T-helper 1 cell treated with Interleukin-12 subunit alpha and Interleukin-12 subunit beta and Interleukin-4 antibody, amounts not matched to agents 30 ng/mL and 1 ng/mL, for 36 hours (primary cell): Measurements from ENCODE around the gene ANGPTL7. TPM values are rescaled to one million over a fixed set of nuclear protein-coding genes. Genes with fewer than 3 reads are reported as not detected.
"Not testable (repeated sequence)": the region's sequence is repeated elsewhere in the genome, so short reads cannot be mapped to it uniquely, and the experiment has no call there.

Source experiments
- intact Hi-C: fragments of 100-400 bp; cut with micrococcal nuclease; formaldehyde crosslinking; loops from one replicate; pipeline ENCODE4 v1.15.1; 2024
- total RNA-seq: library from RNA; stranded (reverse); gene quantifications from 2 replicates; pipeline ENCODE4 v1.2.3, GENCODE V29; 2022

Gene ANGPTL7
- total RNA-seq, 1 donor from 2014 or later = not detected

DNA sequence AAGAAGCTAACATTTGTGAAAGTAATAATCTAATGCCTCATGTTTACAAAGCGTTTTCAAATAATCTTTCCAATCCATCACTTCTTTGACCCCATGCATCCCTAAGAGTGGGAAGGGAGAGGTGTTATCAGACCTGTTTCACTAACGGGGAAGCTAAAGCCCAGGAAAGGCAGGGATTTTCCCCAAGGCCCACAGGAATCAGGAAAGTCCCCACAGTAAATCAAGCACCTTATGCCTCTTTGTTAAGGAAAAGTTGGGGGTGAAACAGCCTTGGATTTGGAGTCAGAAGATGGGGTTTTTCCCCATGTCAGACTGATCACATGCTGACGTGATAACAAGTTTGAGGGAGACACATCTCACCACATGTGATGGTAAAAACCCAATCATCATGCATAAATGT, 20.0 kb upstream of the ANGPTL7 start:
- intact Hi-C loops = no loop called here

DNA sequence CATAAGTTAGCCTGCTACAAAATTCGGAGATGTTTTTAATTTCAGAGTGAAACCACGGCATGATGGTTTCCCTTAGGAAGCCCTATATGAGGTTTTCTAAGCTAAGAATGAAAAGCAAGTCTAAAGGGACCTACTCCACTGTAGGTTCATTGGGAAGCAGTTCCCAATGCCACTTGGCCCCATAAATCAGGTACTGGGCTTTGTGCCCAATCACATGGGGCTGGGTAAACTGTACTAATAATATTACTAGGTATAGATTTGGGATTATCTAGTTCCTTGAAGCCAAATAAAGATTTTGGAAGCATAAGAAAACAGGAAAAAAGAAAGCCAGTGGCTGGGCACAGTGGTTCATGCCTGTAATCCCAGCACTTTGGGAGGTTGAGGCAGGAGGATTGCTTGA, 19.1 kb upstream of the ANGPTL7 start:
- intact Hi-C loops = no loop called here

DNA sequence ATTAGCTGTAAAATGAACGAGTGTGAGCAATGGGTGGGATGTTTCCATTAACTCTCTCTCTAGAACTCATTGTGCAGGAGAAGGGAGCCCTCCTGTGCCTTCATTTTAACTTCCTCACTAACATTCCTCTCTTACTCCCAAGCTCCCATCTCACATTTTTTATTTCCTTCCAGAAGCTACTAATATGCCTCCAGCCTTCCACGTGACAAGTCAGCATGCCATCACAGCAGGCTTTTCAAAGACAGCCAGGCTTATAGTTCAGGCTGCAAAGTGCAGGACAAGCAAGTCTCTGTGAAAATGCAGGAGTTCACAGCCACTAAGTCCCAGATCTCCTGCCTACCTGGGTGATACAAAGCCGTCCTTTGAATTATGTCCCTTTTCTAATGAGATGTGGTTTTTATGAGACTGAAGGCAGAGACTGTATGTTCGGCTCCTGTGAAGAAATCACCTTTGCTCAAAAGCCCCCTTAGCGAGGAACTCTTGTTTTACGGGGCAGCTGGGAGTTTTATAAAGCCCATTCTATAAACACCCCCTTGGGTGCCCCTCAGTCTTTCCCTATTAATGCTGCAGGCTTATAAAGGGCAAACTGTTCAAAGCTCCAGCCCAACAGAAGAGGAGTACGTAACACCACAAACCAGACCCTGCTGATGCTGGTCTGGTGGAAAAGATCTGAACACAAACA, 14.8 kb upstream of the ANGPTL7 start:
- intact Hi-C loops = no loop called here

DNA sequence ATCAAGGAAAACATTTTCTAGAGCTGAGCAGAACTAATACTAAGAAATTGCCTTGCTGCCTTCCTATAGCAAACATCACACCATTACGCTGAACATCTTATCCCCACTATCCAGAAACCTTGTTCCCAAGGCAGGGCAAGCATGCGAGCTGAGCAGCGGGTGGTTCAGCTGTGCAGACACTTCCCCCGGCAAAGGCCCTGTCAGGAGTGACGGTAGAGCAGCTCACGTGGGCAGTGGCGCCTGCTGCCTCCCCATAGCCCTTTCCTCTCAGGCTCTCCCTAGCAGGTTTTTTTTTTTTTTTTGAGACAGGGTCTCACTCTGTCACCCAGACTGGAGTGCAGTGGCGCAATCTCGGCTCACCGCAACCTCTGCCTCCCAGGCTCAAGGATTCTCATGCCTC, 13.7 kb upstream of the ANGPTL7 start:
- intact Hi-C loops = no loop called here

DNA sequence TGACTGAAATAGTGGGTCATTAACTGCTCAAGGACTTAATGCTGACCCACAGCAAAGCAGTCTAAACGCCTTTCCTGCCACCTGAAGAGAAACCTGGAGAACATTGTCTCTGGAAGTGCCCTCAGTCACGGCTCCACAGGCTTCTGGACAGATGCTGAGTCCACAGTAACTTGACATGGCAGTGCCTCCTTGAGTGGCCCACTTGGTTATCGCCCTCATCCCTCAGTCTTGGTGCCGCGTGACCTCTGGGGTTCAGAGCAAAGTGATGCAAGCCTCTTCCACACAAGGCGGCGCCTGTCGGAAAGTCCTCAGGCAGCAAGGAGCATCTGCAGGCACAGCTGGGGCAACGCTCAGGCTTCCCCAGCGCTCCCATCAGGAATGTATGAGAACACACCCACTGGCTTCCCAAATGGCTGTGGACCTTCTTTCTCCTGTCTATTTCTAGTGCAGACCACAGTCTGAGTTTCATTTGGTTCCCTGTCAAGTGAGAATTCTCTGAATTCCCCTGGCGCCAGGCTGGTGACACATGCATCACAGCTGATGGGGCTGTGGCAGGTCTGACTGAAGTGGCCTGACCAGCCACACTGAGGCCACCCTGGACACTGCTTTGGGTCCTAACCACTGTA, 13.0 kb upstream of the ANGPTL7 start:
- intact Hi-C loops = no loop called here

DNA sequence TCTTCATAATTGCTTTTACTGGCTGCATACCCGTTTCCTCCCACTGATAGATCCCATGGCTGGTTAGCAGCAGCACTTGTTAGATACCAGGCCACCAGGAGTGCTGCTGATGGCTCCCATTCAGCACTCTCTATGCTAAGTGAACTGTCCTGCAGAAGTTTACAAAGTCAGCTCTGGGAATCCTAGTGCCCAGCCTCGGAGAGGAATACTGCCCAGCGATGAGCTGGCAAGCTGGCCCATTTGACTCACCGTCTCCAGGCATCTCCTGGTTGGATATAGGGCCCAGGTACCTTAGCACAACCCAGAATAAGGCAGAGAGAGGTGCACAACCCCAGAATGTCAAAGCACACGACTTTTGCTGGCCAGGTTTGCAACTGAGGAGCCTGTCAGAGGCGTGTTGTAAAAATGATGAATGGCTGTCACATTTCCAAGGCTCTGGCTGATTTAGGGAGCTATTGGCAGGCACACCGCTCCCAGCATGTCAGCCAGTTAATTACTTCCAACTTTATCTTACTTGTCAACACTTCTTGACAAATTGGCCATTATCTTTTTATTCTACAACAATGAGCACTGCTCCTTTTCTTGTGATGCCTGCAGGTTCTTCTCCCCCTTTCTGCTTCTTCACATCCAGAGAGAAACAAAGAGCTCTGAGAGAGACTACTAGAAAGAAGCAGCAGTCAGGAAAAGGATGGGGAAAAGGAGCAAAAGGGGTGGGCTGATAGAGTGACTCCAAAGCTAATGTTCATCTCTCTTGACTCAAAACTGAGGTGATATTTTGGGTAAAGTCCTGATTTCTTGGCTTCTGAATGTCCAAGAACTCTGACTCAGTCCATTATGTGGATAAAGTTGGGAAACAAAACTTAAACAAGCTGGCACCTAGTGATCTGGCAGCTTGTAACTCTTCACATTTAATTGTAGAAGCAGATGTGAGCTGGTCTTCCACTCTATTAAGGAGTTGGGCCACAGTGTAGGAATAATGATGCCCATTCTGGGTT, 10.8 kb upstream of the ANGPTL7 start:
- intact Hi-C loops = no loop called here

DNA sequence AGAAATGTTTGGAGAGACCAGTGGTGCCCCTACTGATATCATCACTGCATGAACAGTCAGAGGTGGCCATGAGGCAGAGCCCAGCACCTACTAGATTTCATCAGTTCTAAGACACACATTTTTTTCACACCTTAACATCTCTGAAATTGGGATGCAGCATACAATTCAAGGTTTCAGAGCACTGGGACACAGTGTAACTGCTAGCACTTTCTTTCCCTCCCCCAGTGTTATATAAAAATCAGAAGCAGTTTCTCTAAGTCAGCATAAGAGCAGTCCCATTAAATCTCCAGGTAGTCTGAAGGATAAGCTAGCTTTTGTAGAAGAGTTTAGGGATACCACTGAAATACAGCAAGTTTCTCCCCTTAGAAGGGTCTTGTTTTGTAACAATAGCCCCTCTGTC, 10.0 kb upstream of the ANGPTL7 start:
- intact Hi-C loops = no loop called here

DNA sequence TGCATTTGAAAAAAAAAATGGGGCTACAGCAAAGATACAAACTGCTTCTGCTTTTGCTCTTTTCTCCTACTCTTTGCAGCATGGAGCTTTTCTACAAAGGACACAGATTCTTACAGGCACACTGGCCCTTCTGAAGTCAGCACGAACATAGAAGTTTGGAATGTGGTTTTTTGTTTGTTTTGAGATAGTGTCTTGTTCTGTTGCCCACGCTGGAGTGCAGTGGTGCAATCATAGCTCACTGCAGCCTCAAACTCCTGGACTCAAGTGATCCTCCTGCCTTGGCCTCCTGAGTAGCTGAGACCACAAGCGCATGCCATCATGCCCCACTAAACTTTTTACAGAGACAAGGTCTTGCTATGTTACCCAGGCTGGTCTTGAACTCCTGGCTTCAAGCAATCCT, 9.4 kb upstream of the ANGPTL7 start:
- intact Hi-C loops = not testable (repeated sequence)

DNA sequence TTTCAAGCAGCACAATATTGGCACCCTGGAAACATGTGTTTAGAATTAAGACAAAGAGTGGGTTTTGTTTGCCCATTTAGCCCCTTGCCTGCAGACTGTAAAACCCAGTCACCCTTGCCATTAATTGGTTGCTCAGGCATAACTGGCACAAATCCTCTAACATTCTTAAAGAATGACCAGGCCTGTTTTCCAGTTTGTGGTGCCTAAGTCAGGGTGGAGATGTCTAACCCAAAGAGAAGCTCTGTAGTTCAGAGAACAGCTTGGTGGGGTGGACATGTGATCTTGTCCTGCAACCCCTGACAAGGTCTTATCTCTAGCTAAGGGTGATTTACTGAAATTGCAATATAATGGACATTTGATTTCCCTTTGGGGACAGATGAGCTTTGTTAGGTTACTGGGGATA, 8.8 kb upstream of the ANGPTL7 start:
- intact Hi-C loops = no loop called here

DNA sequence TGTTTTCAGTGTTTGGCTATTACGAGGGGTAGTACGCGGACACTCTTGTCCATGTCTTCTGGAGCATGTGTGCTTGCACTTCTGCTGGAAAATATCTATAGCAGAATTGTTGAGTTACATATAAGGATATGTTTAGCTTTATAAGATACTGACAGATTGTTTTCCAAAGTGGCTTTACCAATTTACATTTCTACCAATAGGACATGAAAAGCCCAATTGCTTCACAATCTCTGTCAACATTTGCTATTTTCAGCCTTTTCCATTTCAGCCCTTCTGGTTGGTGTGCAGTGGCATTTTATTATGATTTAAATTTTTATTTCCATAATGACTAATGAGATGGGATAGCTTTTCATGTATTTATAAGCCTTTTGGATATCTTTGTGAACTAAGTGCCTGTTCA, 6.3 kb upstream of the ANGPTL7 start:
- intact Hi-C loops = no loop called here

DNA sequence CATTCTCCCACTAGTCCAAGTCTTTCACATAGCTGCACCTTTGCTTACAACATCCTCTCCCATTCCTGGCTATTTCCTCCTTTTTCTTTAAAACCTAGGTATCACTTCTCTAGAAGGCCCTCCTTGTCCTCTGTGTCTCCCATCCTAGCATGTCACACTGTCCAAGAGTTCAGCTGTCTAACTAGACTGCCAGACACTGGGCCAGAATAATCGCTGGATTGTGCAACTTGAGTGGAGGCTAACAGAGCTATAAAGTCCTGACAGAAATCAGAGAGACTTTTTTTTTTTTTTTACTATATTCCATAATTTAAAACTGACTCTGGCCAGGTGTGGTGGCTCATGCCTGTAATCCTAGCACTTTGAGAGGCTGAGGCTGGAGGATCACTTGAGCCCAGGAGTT, 4.2 kb upstream of the ANGPTL7 start:
- intact Hi-C loops = no loop called here

DNA sequence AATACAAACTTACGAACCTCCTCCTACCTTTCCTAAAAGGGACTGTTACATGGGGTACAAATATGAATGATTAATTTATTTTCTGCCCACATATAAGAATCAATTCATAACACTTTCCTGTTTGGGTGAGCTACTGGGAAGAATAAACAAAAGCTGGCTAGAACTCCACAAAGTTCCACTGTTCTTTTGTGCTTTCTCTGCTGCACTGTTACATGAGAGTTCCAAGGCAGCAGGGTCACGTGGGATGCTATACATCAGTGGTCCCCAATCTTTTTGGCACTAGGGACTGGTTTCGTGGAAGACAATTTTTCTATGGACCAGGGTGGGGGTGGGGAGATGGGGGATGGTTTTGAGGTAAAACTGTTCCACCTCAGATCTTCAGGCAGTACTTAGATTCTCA, 2.2 kb upstream of the ANGPTL7 start:
- intact Hi-C loops = no loop called here

DNA sequence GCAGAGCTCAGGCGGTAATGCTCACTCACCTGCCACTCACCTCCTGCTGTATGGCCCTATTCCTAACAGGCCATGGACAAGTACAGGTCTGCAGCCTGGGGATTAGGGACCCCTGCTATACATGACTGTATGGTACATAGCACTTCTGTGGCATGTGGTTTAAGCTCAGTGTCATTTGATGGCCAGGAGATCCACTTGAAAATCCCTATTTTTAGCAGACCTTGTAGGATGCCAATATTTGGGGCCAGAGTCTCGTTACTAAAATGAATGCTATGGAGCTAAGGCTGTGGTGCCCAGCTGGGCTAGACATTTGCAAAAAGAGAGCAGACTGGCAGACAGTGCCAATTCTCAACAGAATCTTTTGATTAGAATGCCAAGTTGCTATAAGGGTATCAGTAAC, 1.7 kb upstream of the ANGPTL7 start:
- intact Hi-C loops = no loop called here

DNA sequence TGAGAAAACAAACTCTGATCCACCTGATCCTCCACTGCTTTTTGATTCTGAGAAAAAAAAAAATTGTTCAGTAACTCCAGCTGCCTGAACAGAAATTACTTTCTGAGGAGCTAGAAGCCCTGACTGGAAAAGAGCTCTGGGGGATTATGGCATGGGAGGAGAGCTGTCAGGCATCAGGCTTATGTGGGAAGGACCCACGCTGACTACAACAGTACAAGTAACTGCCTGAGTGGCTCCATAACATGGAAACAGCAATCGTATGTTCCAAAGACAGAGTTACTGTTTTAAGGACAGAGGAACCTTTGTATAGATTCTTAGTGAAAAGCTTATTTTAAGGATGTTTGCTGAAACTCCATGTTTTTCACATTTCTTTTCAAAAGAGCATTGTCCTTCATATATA, 1.2 kb upstream of the ANGPTL7 start:
- intact Hi-C loops = no loop called here

DNA sequence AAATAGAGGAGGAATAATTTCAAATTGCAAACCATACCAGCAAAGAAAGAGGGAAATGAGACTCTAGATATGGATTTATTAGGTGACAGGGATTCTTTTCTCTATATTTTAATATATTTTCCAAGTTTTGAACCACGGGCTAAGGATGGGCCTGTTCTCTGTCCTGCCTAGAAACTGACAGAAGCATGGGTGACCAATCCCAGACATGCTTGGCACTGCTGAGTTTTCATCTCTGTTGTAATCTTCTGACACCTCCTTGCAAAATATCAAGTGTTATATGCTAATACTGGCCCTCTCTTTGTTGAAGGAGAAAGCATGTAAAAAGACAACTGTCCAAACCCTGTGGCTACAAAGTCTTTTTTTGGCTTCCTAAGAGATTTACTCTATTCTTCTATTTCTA, 774 bp upstream of the ANGPTL7 start:
- intact Hi-C loops = no loop called here

DNA sequence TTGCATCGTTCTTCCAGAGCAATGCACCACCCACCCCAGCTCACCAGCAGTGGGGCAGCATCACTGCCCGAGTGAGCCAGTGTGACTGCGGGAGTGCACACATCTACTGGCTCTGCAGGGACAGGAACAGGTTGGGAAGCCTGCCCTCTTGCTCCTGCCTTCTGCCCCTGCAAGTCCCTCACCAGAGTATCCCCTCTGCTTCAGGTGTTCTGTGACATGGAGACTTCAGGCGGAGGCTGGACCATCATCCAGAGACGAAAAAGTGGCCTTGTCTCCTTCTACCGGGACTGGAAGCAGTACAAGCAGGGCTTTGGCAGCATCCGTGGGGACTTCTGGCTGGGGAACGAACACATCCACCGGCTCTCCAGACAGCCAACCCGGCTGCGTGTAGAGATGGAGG, 4.2 kb downstream of the ANGPTL7 start:
- intact Hi-C loops = no loop called here

DNA sequence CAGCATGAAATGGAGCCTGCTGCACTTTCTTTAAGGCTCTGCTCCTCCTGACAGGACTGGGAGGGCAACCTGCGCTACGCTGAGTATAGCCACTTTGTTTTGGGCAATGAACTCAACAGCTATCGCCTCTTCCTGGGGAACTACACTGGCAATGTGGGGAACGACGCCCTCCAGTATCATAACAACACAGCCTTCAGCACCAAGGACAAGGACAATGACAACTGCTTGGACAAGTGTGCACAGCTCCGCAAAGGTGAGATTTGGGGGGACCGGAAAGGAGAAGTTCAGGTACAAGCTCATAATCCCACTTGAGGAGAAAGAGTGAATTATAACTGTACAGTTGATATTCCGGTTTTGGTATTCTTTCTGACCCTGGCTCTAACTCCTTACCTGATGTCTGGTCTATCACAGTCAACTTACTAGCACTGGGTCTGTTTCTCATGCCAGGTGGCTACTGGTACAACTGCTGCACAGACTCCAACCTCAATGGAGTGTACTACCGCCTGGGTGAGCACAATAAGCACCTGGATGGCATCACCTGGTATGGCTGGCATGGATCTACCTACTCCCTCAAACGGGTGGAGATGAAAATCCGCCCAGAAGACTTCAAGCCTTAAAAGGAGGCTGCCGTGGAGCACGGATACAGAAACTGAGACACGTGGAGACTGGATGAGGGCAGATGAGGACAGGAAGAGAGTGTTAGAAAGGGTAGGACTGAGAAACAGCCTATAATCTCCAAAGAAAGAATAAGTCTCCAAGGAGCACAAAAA, 5.4 kb downstream of the ANGPTL7 start:
- intact Hi-C loops = no loop called here

DNA sequence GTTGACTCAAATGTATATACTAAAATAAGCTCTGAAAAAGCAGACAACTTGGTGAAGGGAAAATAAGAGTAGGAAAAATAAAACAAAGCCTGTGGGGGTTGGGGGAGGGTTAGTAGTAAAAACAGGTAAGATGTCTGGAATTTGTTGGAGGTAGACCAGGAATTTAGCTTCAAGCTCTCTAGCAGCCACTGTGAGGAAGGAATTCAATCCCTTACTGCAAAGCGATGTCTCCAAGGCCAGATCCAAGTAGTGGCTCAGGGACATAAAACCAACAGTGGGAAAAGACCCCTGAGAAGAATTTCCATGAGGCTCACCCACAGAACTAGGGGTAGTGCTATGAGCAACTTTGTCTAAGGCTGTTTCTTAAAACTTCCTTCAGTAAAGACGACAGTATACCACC, 7.8 kb downstream of the ANGPTL7 start:
- intact Hi-C loops = no loop called here

DNA sequence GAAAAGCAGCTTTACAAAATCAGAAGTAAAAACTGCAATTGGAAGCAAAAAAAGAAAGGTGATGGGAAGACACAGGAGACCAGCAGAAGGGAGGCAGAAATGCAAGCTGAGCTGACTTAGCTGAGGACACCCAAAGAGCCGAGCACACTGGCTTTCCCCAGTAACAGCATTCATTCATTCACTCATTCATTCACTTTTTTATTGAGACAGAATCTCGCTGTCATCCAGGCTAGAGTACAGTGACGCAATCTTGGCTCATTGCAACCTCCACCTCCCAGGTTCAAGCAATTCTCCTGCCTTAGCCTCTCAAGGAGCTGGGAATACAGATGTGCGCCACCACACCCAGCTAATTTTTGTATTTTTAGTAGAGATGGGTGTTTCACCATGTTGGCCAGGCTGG, 8.2 kb downstream of the ANGPTL7 start:
- intact Hi-C loops = no loop called here

DNA sequence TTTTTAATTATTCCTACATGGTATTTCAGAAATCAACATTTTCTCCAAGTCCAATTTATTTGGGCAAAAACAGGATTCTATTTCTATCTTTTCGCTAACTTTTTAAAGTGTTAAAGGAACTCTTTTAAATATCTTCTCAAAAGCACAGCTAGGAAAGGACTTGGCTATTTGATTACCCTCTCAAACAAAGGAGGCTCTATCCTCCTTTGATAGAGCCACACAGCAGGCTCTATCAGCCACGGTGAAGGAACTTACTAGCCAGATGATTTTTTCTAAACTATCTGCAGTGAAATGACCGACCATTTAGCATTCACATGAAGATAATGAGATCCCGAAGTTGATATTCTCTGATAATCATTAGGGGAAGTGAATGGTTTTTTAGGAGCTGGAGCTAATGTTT, 9.1 kb downstream of the ANGPTL7 start:
- intact Hi-C loops = no loop called here

DNA sequence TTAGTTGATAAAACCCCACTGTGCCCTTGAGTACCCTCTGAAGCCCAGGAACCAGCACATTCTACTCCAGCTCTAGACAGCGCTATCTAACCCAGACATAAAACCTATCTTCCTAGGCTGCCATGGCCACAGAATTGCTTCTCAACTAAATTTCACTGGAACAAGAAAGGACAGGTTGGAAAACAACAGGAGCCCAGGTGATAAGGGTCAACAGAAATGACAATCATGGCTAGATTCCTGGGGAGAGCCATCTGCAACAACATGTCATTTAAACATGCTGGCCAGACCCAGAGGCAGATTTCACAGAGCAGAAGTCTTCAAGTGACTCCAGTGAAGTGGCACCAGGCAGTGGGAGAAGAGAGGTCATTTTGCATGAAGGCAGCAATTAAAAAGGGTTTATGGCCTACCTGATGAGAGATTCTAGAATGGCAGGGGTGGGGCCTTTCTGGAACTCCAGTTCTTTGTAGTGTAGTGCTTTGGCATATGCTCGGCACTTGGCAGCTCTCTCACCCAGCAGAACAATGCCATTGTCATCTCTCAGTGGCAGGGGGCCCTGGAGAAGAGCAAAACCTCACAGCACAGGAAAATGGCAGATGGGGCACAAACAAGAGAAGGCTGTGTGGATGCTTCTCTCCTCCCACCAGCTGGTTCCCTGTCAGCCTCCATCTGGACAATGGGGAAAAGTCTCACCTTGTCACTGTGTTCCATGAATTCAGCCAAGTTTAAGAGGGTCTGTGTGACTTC, 9.9 kb downstream of the ANGPTL7 start:
- intact Hi-C loops = no loop called here
